WTC11 (cell line): ENCODE measurements around the gene INPP5A. TPM values are rescaled to one million over a fixed set of nuclear protein-coding genes. Genes with fewer than 3 reads are reported as not detected.

Source experiments
- ATAC-seq: fragments of 200-7000 bp; cut with Tn5 transposase; 2 replicates; pipeline ENCODE4 v1.10.0; 2021; ENCODE audit warnings: mild to moderate bottlenecking, moderate library complexity
- CTCF ChIA-PET: fragments of 300-600 bp; sonication (Branson Sonifier 250); formaldehyde crosslinking; loops from one replicate; lab custom pipeline; 2021; ENCODE audit warnings: antibody characterized with exemption; lab: Charles Lee
- POLR2A ChIA-PET: fragments of 350-600 bp; sonication (Branson Sonifier 250); formaldehyde crosslinking; loops from one replicate; lab custom pipeline; 2021; ENCODE audit warnings: antibody characterized with exemption; lab: Charles Lee
- DNase-seq: peaks from one replicate; pipeline ENCODE4 v3.0.0; 2021; ENCODE audit warnings: low spot score
- H3K27ac Mint-ChIP-seq: 2 replicates; pipeline ENCODE4 v1.8.0; 2021; ENCODE audit warnings: mixed read lengths
- H3K27me3 Mint-ChIP-seq: 2 replicates; pipeline ENCODE4 v1.8.0; 2021; ENCODE audit warnings: low read depth, mild to moderate bottlenecking, moderate library complexity, mixed read lengths
- H3K36me3 Mint-ChIP-seq: 2 replicates; pipeline ENCODE4 v1.8.0; 2021; ENCODE audit warnings: mixed read lengths
- H3K4me1 Mint-ChIP-seq: 2 replicates; pipeline ENCODE4 v1.8.0; 2022; ENCODE audit warnings: mixed read lengths
- H3K4me3 Mint-ChIP-seq: 2 replicates; pipeline ENCODE4 v1.8.0; 2021; ENCODE audit warnings: mild to moderate bottlenecking, moderate library complexity, mixed read lengths
- H3K9me3 Mint-ChIP-seq: 2 replicates; pipeline ENCODE4 v1.8.0; 2021; ENCODE audit warnings: mixed read lengths
- CBFB ChIP-seq: sonication (generic); formaldehyde crosslinking; IDR thresholded peaks from 2 replicates; pipeline ENCODE4 v1.8.1; 2022; ENCODE audit warnings: mild to moderate bottlenecking, low read depth, missing genetic modification reagents
- GRHL2 ChIP-seq: fragments of 250-450 bp; sonication (Bioruptor Pico); IDR thresholded peaks from 2 replicates; pipeline ENCODE4 v1.8.0; 2022; ENCODE audit warnings: mild to moderate bottlenecking, moderate library complexity; ENCODE audit not compliant: insufficient replicate concordance, severe bottlenecking
- JAZF1 ChIP-seq: fragments of 250-450 bp; sonication (Bioruptor Pico); IDR thresholded peaks from 2 replicates; pipeline ENCODE4 v1.9.0; 2021; ENCODE audit warnings: moderate library complexity, mild to moderate bottlenecking, inconsistent platforms
- JUN ChIP-seq: sonication (generic); formaldehyde crosslinking; IDR thresholded peaks from 2 replicates; pipeline ENCODE4 v1.8.0; 2023; ENCODE audit warnings: mild to moderate bottlenecking, missing genetic modification reagents
- MXD4 ChIP-seq: fragments of 250-450 bp; sonication (Bioruptor Pico); IDR thresholded peaks from 2 replicates; pipeline ENCODE4 v1.8.0; 2021; ENCODE audit warnings: mild to moderate bottlenecking, moderate library complexity, borderline replicate concordance
- NFE2L1 ChIP-seq: sonication (generic); formaldehyde crosslinking; IDR thresholded peaks from 2 replicates; pipeline ENCODE4 v1.8.1; 2023; ENCODE audit warnings: missing genetic modification reagents
- NR3C1 ChIP-seq: sonication (generic); formaldehyde crosslinking; conservative IDR thresholded peaks from 2 replicates; pipeline ENCODE4 v1.8.1; 2023; ENCODE audit warnings: low read depth, mild to moderate bottlenecking, missing genetic modification reagents
- RELA ChIP-seq: sonication (generic); formaldehyde crosslinking; IDR thresholded peaks from 2 replicates; pipeline ENCODE4 v1.8.1; 2022; ENCODE audit warnings: missing genetic modification reagents, mild to moderate bottlenecking, borderline replicate concordance
- RORB ChIP-seq: fragments of 250-450 bp; sonication (Bioruptor Pico); IDR thresholded peaks from 2 replicates; pipeline ENCODE4 v1.9.0; 2021; ENCODE audit warnings: mild to moderate bottlenecking
- ZNF138 ChIP-seq: sonication (generic); formaldehyde crosslinking; conservative IDR thresholded peaks from 2 replicates; pipeline ENCODE4 v1.8.1; 2022; ENCODE audit warnings: mild to moderate bottlenecking, moderate library complexity, missing genetic modification reagents
- total RNA-seq: library from RNA; stranded (reverse); gene quantifications from 3 replicates; pipeline ENCODE4 v1.2.3, GENCODE V29; 2021
- TF ChIP-seq, protein P1 (sequence below): fragments of 200-600 bp; IDR thresholded peaks from 2 replicates; pipeline ENCODE4 v1.8.0; 2022; ENCODE audit warnings: antibody characterized with exemption
- TF ChIP-seq, protein P2 (sequence below): sonication (generic); formaldehyde crosslinking; IDR thresholded peaks from 2 replicates; pipeline ENCODE4 v1.8.0; 2022; ENCODE audit warnings: mild to moderate bottlenecking, missing genetic modification reagents
- TF ChIP-seq, protein P3 (sequence below): sonication (generic); formaldehyde crosslinking; IDR thresholded peaks from 2 replicates; pipeline ENCODE4 v1.8.1; 2022; ENCODE audit warnings: mild to moderate bottlenecking, moderate library complexity, missing genetic modification reagents
- TF ChIP-seq, protein P4 (sequence below): sonication (generic); formaldehyde crosslinking; IDR thresholded peaks from 2 replicates; pipeline ENCODE4 v1.8.0; 2022; ENCODE audit warnings: mild to moderate bottlenecking, missing genetic modification reagents
- TF ChIP-seq, protein P5 (sequence below): sonication (generic); formaldehyde crosslinking; IDR thresholded peaks from 2 replicates; pipeline ENCODE4 v1.8.1; 2022; ENCODE audit warnings: low read depth, mild to moderate bottlenecking, moderate library complexity, missing genetic modification reagents, borderline replicate concordance
- TF ChIP-seq, protein P6 (sequence below): fragments of 250-450 bp; sonication (Bioruptor Pico); IDR thresholded peaks from 2 replicates; pipeline ENCODE4 v1.9.0; 2021; ENCODE audit warnings: mild to moderate bottlenecking, borderline replicate concordance
- TF ChIP-seq, protein P7 (sequence below): sonication (generic); formaldehyde crosslinking; IDR thresholded peaks from 2 replicates; pipeline ENCODE4 v1.8.0; 2023; ENCODE audit warnings: missing genetic modification reagents, mild to moderate bottlenecking, borderline replicate concordance
- TF ChIP-seq, protein P8 (sequence below): sonication (generic); formaldehyde crosslinking; IDR thresholded peaks from 2 replicates; pipeline ENCODE4 v1.8.1; 2023; ENCODE audit warnings: mild to moderate bottlenecking, missing genetic modification reagents, moderate library complexity

INPP5A gene
- total RNA-seq, 1 experiment from 2014 or later, result 22.1 TPM

DNA sequence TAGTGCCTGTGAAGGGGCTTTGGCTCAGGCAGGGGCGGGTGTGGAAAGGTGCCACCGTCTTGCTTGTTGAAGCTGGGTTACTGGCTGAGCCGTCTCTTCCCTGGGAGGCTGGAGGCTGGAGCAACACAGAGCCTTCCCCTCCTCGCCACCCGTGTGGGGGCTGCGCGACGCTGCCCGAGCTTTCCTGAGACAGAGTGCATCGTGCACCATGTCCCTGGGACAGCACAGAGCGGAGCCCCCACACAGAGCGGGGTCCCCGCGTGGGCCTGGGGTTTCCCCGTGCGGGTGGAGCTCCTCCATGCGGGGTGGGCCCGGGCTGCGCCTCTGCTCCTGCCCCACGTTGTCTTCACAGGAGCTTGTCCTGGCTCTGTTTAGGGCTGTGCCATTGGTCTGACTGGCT is 69.9 kb downstream of the INPP5A start:
- Mint-ChIP-seq H3K4me3 (no peak overlapping the region), H3K4me1 (no peaks in the 10 kb centered on the region), H3K27ac (no peak overlapping the region), H3K27me3 (peaks cover 12% of the 10 kb centered on the region), H3K9me3 (peaks cover 16% of the 10 kb centered on the region), H3K36me3 (peaks cover 14% of the 10 kb centered on the region)
- TF ChIP-seq, protein P1, sequence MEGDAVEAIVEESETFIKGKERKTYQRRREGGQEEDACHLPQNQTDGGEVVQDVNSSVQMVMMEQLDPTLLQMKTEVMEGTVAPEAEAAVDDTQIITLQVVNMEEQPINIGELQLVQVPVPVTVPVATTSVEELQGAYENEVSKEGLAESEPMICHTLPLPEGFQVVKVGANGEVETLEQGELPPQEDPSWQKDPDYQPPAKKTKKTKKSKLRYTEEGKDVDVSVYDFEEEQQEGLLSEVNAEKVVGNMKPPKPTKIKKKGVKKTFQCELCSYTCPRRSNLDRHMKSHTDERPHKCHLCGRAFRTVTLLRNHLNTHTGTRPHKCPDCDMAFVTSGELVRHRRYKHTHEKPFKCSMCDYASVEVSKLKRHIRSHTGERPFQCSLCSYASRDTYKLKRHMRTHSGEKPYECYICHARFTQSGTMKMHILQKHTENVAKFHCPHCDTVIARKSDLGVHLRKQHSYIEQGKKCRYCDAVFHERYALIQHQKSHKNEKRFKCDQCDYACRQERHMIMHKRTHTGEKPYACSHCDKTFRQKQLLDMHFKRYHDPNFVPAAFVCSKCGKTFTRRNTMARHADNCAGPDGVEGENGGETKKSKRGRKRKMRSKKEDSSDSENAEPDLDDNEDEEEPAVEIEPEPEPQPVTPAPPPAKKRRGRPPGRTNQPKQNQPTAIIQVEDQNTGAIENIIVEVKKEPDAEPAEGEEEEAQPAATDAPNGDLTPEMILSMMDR, result no peak
- TF ChIP-seq NR3C1, result no peak
- TF ChIP-seq, protein P2, sequence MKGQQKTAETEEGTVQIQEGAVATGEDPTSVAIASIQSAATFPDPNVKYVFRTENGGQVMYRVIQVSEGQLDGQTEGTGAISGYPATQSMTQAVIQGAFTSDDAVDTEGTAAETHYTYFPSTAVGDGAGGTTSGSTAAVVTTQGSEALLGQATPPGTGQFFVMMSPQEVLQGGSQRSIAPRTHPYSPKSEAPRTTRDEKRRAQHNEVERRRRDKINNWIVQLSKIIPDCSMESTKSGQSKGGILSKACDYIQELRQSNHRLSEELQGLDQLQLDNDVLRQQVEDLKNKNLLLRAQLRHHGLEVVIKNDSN (CRISPR knock-in tag), result no peak
- TF ChIP-seq CBFB (CRISPR knock-in tag), result no peak
- no peak for TF ChIP-seq GRHL2
- no peak for TF ChIP-seq MXD4 (CRISPR knock-in tag)
- no peak for TF ChIP-seq NFE2L1 (CRISPR knock-in tag)
- TF ChIP-seq, protein P3, sequence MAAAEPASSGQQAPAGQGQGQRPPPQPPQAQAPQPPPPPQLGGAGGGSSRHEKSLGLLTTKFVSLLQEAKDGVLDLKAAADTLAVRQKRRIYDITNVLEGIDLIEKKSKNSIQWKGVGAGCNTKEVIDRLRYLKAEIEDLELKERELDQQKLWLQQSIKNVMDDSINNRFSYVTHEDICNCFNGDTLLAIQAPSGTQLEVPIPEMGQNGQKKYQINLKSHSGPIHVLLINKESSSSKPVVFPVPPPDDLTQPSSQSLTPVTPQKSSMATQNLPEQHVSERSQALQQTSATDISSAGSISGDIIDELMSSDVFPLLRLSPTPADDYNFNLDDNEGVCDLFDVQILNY (CRISPR knock-in tag), result no peak
- TF ChIP-seq, protein P4, sequence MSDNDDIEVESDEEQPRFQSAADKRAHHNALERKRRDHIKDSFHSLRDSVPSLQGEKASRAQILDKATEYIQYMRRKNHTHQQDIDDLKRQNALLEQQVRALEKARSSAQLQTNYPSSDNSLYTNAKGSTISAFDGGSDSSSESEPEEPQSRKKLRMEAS (CRISPR knock-in tag), result no peak
- TF ChIP-seq, protein P5, sequence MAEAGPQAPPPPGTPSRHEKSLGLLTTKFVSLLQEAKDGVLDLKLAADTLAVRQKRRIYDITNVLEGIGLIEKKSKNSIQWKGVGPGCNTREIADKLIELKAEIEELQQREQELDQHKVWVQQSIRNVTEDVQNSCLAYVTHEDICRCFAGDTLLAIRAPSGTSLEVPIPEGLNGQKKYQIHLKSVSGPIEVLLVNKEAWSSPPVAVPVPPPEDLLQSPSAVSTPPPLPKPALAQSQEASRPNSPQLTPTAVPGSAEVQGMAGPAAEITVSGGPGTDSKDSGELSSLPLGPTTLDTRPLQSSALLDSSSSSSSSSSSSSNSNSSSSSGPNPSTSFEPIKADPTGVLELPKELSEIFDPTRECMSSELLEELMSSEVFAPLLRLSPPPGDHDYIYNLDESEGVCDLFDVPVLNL (CRISPR knock-in tag), result no peak
- TF ChIP-seq JAZF1 (CRISPR knock-in tag), result no peak
- TF ChIP-seq RORB (CRISPR knock-in tag), result no peak
- no peak for TF ChIP-seq JUN
- ChIA-PET POLR2A (no interaction called here), CTCF (interaction anchor here (0.6 kb wide), 1 partner anchor 143 kb away, joined by 3 read pairs; no protein-coding TSS in a partner anchor)
- ATAC-seq (no peak), DNase-seq (no peak)

DNA sequence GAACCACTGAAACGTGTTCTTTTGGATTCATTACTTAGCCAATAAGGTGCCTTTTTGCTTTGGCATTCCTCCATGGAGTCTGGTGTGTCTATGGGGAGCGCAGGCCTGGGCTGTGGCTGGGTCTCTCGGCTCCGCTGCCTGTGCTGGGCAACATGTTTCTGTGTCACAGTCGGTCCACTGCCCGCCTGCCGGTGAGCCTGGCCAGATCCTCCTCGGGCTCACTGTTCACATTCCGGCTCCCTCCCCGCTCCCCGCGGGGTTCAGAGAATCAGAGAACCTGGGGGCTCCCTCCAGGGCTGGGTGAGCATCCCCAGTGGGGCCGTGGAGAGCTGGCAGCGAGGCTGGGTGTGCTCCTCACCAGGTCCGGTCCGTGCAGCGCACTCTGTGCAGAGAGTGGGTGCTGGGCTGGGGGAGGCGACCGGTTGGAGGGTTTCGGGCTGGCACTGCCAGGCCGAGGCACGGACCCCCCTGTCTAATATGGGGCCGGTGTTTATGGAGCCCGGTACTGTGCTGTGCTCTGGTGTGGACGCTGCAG is 70.4 kb downstream of the INPP5A start:
- peaks cover 10% of the 10 kb centered on the region for H3K9me3 Mint-ChIP-seq
- ChIA-PET CTCF (interaction anchor here (0.6 kb wide), 1 partner anchor 144 kb away, joined by 3 read pairs; no protein-coding TSS in a partner anchor), POLR2A (no interaction called here)
- no peak overlapping the region for H3K4me3 Mint-ChIP-seq
- peaks cover 7% of the 10 kb centered on the region for H3K27me3 Mint-ChIP-seq
- H3K36me3 Mint-ChIP-seq, result peaks cover 9% of the 10 kb centered on the region
- ATAC-seq, result no peak
- no peaks in the 10 kb centered on the region for H3K4me1 Mint-ChIP-seq
- DNase-seq, result peak; percentile 11
- H3K27ac Mint-ChIP-seq, result no peak overlapping the region
- TF ChIP-seq, protein P6, sequence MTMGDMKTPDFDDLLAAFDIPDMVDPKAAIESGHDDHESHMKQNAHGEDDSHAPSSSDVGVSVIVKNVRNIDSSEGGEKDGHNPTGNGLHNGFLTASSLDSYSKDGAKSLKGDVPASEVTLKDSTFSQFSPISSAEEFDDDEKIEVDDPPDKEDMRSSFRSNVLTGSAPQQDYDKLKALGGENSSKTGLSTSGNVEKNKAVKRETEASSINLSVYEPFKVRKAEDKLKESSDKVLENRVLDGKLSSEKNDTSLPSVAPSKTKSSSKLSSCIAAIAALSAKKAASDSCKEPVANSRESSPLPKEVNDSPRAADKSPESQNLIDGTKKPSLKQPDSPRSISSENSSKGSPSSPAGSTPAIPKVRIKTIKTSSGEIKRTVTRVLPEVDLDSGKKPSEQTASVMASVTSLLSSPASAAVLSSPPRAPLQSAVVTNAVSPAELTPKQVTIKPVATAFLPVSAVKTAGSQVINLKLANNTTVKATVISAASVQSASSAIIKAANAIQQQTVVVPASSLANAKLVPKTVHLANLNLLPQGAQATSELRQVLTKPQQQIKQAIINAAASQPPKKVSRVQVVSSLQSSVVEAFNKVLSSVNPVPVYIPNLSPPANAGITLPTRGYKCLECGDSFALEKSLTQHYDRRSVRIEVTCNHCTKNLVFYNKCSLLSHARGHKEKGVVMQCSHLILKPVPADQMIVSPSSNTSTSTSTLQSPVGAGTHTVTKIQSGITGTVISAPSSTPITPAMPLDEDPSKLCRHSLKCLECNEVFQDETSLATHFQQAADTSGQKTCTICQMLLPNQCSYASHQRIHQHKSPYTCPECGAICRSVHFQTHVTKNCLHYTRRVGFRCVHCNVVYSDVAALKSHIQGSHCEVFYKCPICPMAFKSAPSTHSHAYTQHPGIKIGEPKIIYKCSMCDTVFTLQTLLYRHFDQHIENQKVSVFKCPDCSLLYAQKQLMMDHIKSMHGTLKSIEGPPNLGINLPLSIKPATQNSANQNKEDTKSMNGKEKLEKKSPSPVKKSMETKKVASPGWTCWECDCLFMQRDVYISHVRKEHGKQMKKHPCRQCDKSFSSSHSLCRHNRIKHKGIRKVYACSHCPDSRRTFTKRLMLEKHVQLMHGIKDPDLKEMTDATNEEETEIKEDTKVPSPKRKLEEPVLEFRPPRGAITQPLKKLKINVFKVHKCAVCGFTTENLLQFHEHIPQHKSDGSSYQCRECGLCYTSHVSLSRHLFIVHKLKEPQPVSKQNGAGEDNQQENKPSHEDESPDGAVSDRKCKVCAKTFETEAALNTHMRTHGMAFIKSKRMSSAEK (CRISPR knock-in tag), result no peak
- TF ChIP-seq, protein P5 (CRISPR knock-in tag), result no peak
- TF ChIP-seq RELA (CRISPR knock-in tag) (no peak), ZNF138 (CRISPR knock-in tag) (no peak)
- TF ChIP-seq, protein P7, sequence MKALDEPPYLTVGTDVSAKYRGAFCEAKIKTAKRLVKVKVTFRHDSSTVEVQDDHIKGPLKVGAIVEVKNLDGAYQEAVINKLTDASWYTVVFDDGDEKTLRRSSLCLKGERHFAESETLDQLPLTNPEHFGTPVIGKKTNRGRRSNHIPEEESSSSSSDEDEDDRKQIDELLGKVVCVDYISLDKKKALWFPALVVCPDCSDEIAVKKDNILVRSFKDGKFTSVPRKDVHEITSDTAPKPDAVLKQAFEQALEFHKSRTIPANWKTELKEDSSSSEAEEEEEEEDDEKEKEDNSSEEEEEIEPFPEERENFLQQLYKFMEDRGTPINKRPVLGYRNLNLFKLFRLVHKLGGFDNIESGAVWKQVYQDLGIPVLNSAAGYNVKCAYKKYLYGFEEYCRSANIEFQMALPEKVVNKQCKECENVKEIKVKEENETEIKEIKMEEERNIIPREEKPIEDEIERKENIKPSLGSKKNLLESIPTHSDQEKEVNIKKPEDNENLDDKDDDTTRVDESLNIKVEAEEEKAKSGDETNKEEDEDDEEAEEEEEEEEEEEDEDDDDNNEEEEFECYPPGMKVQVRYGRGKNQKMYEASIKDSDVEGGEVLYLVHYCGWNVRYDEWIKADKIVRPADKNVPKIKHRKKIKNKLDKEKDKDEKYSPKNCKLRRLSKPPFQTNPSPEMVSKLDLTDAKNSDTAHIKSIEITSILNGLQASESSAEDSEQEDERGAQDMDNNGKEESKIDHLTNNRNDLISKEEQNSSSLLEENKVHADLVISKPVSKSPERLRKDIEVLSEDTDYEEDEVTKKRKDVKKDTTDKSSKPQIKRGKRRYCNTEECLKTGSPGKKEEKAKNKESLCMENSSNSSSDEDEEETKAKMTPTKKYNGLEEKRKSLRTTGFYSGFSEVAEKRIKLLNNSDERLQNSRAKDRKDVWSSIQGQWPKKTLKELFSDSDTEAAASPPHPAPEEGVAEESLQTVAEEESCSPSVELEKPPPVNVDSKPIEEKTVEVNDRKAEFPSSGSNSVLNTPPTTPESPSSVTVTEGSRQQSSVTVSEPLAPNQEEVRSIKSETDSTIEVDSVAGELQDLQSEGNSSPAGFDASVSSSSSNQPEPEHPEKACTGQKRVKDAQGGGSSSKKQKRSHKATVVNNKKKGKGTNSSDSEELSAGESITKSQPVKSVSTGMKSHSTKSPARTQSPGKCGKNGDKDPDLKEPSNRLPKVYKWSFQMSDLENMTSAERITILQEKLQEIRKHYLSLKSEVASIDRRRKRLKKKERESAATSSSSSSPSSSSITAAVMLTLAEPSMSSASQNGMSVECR (CRISPR knock-in tag), result no peak
- TF ChIP-seq, protein P8, sequence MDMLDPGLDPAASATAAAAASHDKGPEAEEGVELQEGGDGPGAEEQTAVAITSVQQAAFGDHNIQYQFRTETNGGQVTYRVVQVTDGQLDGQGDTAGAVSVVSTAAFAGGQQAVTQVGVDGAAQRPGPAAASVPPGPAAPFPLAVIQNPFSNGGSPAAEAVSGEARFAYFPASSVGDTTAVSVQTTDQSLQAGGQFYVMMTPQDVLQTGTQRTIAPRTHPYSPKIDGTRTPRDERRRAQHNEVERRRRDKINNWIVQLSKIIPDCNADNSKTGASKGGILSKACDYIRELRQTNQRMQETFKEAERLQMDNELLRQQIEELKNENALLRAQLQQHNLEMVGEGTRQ (CRISPR knock-in tag), result no peak
